HEK293 (cell line): ENCODE results near the gene ICAM2.
A peak's percentile ranks its signal among the peaks of the same experiment; 100 is the strongest.

Experiments
- CTCF ChIA-PET: fragments of 350-600 bp; formaldehyde crosslinking; extraction: SDS; loops from one replicate; lab custom pipeline; 2021; ENCODE audit warnings: antibody characterized with exemption; lab: Yijun Ruan, JAX
- POLR2A ChIA-PET: fragments of 300-600 bp; formaldehyde crosslinking; extraction: SDS; loops from one replicate; lab custom pipeline; 2020; ENCODE audit warnings: antibody characterized with exemption, inconsistent platforms; lab: Yijun Ruan, JAX
- H3K27ac ChIP-seq: fragments of 200-500 bp; sonication (Bioruptor generic); 2 replicates; pipeline ENCODE4 v1.5.1; 2014; ENCODE audit warnings: low read depth, low read length, control low read depth, inconsistent platforms; ENCODE audit errors: extremely low read depth
- H3K36me3 ChIP-seq, 2 experiments: fragments of 200-500 bp in 1 of 2; sonication (Bioruptor generic) in 1 of 2; 1 replicate in 1 of 2; 2 replicates in 1 of 2; pipeline ENCODE4 v1.5.1; 2014 to 2017; ENCODE audit warnings: inconsistent platforms in 2 of 2, low read length in 2 of 2; ENCODE audit not compliant: control insufficient read depth in 2 of 2, insufficient read depth in 1 of 2
- H3K4me1 ChIP-seq: fragments of 200-500 bp; sonication (Bioruptor generic); 2 replicates; pipeline ENCODE4 v1.5.1; 2014; ENCODE audit warnings: mild to moderate bottlenecking, low read length, inconsistent platforms; ENCODE audit not compliant: control insufficient read depth, insufficient read depth
- H3K4me3 ChIP-seq: 2 replicates; pipeline ENCODE4 v1.5.1; 2011; ENCODE audit warnings: low read depth, mild to moderate bottlenecking, control low read depth, low read length, moderate library complexity
- H3K9me3 ChIP-seq: fragments of 200-500 bp; sonication (Bioruptor generic); 2 replicates; pipeline ENCODE4 v1.5.1; 2014; ENCODE audit warnings: low read depth, low read length, inconsistent platforms; ENCODE audit not compliant: control insufficient read depth, insufficient read depth
- CTCF ChIP-seq: fragments of 450-650 bp; formaldehyde crosslinking; IDR thresholded peaks from 2 replicates; pipeline ENCODE4 v1.5.1; 2016; ENCODE audit warnings: missing biosample characterization, missing genetic modification characterization
- GFI1B ChIP-seq: fragments of 450-650 bp; formaldehyde crosslinking; IDR thresholded peaks from 2 replicates; pipeline ENCODE4 v1.5.1; 2016; ENCODE audit warnings: missing biosample characterization, missing genetic modification characterization
- KLF7 ChIP-seq: fragments of 450-650 bp; formaldehyde crosslinking; IDR thresholded peaks from 2 replicates; pipeline ENCODE4 v1.5.1; 2016; ENCODE audit warnings: missing biosample characterization, missing genetic modification characterization, borderline replicate concordance
- SP7 ChIP-seq: fragments of 450-650 bp; formaldehyde crosslinking; IDR thresholded peaks from 2 replicates; pipeline ENCODE4 v1.5.1; 2016; ENCODE audit warnings: missing biosample characterization, missing genetic modification characterization
- ZFHX2 ChIP-seq: fragments of 450-650 bp; formaldehyde crosslinking; conservative IDR thresholded peaks from 2 replicates; pipeline ENCODE4 v1.5.1; 2016; ENCODE audit warnings: missing biosample characterization, missing genetic modification characterization
- ZNF335 ChIP-seq: fragments of 450-650 bp; formaldehyde crosslinking; conservative IDR thresholded peaks from 2 replicates; pipeline ENCODE4 v1.5.1; 2016; ENCODE audit warnings: missing biosample characterization, missing genetic modification characterization
- ZNF449 ChIP-seq: fragments of 450-650 bp; formaldehyde crosslinking; IDR thresholded peaks from 2 replicates; pipeline ENCODE4 v1.5.1; 2017; ENCODE audit warnings: missing biosample characterization, mild to moderate bottlenecking, missing genetic modification characterization, moderate library complexity
- ZNF501 ChIP-seq: fragments of 450-650 bp; formaldehyde crosslinking; IDR thresholded peaks from 2 replicates; pipeline ENCODE4 v1.5.1; 2016; ENCODE audit warnings: missing biosample characterization, missing genetic modification characterization
- ZNF548 ChIP-seq: fragments of 450-650 bp; formaldehyde crosslinking; IDR thresholded peaks from 2 replicates; pipeline ENCODE4 v1.5.1; 2016; ENCODE audit warnings: missing biosample characterization, missing genetic modification characterization
- ZNF585B ChIP-seq: fragments of 450-650 bp; formaldehyde crosslinking; IDR thresholded peaks from 2 replicates; pipeline ENCODE4 v1.5.1; 2016; ENCODE audit warnings: missing biosample characterization, missing genetic modification characterization
- ZNF626 ChIP-seq: fragments of 450-650 bp; sonication (Bioruptor Pico); formaldehyde crosslinking; IDR thresholded peaks from 2 replicates; pipeline ENCODE4 v1.5.1; 2018; ENCODE audit warnings: missing biosample characterization, missing genetic modification characterization, inconsistent platforms
- ZNF707 ChIP-seq: fragments of 450-650 bp; formaldehyde crosslinking; IDR thresholded peaks from 2 replicates; pipeline ENCODE4 v1.5.1; 2016; ENCODE audit warnings: missing biosample characterization, missing genetic modification characterization
- ZNF768 ChIP-seq: fragments of 450-650 bp; formaldehyde crosslinking; IDR thresholded peaks from 2 replicates; pipeline ENCODE4 v1.5.1; 2018; ENCODE audit warnings: missing biosample characterization, mild to moderate bottlenecking, missing genetic modification characterization
- ZNF777 ChIP-seq: fragments of 450-650 bp; formaldehyde crosslinking; IDR thresholded peaks from 2 replicates; pipeline ENCODE4 v1.5.1; 2017; ENCODE audit warnings: missing biosample characterization, missing genetic modification characterization, borderline replicate concordance
- ZNF843 ChIP-seq: fragments of 450-650 bp; formaldehyde crosslinking; IDR thresholded peaks from 2 replicates; pipeline ENCODE4 v1.5.1; 2016; ENCODE audit warnings: missing biosample characterization, missing genetic modification characterization
- TF ChIP-seq, protein P1 (sequence below): fragments of 450-650 bp; formaldehyde crosslinking; IDR thresholded peaks from 2 replicates; pipeline ENCODE4 v1.5.1; 2016; ENCODE audit warnings: missing biosample characterization, missing genetic modification characterization
- TF ChIP-seq, protein P2 (sequence below): fragments of 450-650 bp; formaldehyde crosslinking; IDR thresholded peaks from 2 replicates; pipeline ENCODE4 v1.5.1; 2016; ENCODE audit warnings: missing biosample characterization, missing genetic modification characterization
- TF ChIP-seq, protein P3 (sequence below): fragments of 450-650 bp; formaldehyde crosslinking; IDR thresholded peaks from 2 replicates; pipeline ENCODE4; 2016; ENCODE audit warnings: missing biosample characterization, missing genetic modification characterization

ICAM2 gene

DNA sequence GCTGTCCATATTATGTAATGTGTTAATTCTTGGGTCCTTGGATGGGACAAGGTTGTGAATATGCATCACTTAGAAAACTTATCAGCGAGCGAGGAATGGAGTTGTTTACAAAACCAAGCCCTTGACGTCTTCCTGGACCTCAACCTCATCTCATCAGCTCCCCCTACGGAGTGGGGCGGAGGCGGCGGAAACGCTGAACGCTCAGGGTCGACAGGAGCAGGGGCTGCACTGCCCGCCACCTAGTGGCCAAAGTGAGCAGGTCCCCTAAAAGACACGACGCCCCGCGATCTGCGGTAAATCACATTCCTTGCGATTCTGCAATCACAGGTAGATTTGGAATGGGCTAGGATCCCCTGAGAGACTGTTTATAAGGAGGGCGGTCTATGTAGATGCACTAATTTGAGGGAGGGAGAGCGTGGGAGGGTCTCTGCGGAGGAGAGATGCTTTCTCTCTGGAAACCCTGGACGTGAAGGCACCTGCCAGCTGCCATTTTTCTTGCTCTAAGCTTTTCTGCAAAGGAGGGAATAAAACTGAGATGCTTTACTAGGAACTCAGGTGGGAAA, 5.4 kb upstream of the ICAM2 start (continued):
- TF ChIP-seq ZNF449 (no peak), KLF7 (tag by site-specific recombination) (no peak), ZNF777 (tag by site-specific recombination) (peak; percentile 83), ZNF585B (tag by site-specific recombination) (no peak), GFI1B (tag by site-specific recombination) (no peak), ZFHX2 (tag by site-specific recombination) (peak; percentile 70), ZNF626 (no peak), ZNF501 (tag by site-specific recombination) (peak; percentile 75; the same call in 1 of the 2 replicates), CTCF (peak; percentile 88), ZNF548 (no peak), SP7 (tag by site-specific recombination) (0 out of 2 replicates have a peak, but pooled peaks have one; percentile 28), ZNF335 (tag by site-specific recombination) (no peak), ZNF707 (tag by site-specific recombination) (no peak), ZNF843 (no peak)
- TF ChIP-seq, protein P1, sequence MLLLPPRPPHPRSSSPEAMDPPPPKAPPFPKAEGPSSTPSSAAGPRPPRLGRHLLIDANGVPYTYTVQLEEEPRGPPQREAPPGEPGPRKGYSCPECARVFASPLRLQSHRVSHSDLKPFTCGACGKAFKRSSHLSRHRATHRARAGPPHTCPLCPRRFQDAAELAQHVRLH (tag by site-specific recombination), result no peak

- H3K4me1 ChIP-seq, result no peaks in the 10 kb centered on the region
- POLR2A ChIA-PET, result no interaction called here
These were observed 4.6 kb upstream of the ICAM2 start for GRCh38 chr17:64024781-64025731.

More at GRCh38 chr17:64024781-64025731, 4.6 kb upstream of the ICAM2 start:
- CTCF ChIA-PET, result interaction anchor here (0.6 to 8.8 kb wide), 43 partner anchors 8 to 390 kb away, joined by 3 to 295 read pairs (median 5); partner anchors contain the start of genes CSHL1, ERN1 and GH1
- H3K4me3 ChIP-seq, result no peak overlapping the region
- H3K27ac ChIP-seq, result no peak overlapping the region
- peak; percentile 75; the same call in 1 of the 2 replicates for TF ChIP-seq ZNF768
- TF ChIP-seq, protein P2, sequence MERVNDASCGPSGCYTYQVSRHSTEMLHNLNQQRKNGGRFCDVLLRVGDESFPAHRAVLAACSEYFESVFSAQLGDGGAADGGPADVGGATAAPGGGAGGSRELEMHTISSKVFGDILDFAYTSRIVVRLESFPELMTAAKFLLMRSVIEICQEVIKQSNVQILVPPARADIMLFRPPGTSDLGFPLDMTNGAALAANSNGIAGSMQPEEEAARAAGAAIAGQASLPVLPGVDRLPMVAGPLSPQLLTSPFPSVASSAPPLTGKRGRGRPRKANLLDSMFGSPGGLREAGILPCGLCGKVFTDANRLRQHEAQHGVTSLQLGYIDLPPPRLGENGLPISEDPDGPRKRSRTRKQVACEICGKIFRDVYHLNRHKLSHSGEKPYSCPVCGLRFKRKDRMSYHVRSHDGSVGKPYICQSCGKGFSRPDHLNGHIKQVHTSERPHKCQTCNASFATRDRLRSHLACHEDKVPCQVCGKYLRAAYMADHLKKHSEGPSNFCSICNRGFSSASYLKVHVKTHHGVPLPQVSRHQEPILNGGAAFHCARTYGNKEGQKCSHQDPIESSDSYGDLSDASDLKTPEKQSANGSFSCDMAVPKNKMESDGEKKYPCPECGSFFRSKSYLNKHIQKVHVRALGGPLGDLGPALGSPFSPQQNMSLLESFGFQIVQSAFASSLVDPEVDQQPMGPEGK (tag by site-specific recombination), result 0 out of 2 replicates have a peak, but pooled peaks have one; percentile 17
- TF ChIP-seq, protein P3, sequence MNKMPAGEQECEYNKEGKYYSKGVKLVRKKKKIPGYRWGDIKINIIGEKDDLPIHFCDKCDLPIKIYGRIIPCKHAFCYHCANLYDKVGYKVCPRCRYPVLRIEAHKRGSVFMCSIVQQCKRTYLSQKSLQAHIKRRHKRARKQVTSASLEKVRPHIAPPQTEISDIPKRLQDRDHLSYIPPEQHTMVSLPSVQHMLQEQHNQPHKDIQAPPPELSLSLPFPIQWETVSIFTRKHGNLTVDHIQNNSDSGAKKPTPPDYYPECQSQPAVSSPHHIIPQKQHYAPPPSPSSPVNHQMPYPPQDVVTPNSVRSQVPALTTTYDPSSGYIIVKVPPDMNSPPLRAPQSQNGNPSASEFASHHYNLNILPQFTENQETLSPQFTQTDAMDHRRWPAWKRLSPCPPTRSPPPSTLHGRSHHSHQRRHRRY (tag by site-specific recombination), result no peak
- TF ChIP-seq, all 188 proteins: peak for 2
- no peaks in the 10 kb centered on the region for H3K9me3 ChIP-seq
- no peaks in the 10 kb centered on the region for H3K36me3 ChIP-seq
